GM19463 (cell line): ENCODE measurements around the gene OR52K1.
"Not testable (repeated sequence)": the region's sequence is repeated elsewhere in the genome, so short reads cannot be mapped to it uniquely, and the experiment has no call there.

Experiments used
- ATAC-seq: cut with Tn5 transposase; IDR thresholded peaks from one replicate; pipeline ENCODE4 v1.9.1; 2021; ENCODE audit warnings: mild to moderate bottlenecking, moderate library complexity; ENCODE audit not compliant: unreplicated experiment

Gene OR52K1

DNA sequence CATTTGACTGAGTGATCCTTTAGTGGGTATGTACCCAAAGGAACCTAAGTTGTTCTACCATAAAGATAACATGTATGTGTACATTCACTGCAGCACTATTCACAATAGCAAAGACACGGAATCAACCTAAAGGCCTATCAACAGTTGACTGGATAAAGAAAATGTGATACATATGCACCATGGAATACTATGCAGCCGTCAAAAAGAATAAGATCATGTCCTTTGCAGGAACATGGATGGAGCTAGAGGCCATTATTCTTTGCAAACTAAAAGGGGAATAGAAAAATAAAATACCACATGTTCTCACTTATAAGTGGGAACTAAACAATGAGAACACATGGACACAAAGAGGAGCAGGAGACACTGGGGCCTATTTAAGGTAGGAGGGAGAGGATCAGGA lies 9.0 kb downstream of the OR52K1 start:
- not testable (repeated sequence) for ATAC-seq

DNA sequence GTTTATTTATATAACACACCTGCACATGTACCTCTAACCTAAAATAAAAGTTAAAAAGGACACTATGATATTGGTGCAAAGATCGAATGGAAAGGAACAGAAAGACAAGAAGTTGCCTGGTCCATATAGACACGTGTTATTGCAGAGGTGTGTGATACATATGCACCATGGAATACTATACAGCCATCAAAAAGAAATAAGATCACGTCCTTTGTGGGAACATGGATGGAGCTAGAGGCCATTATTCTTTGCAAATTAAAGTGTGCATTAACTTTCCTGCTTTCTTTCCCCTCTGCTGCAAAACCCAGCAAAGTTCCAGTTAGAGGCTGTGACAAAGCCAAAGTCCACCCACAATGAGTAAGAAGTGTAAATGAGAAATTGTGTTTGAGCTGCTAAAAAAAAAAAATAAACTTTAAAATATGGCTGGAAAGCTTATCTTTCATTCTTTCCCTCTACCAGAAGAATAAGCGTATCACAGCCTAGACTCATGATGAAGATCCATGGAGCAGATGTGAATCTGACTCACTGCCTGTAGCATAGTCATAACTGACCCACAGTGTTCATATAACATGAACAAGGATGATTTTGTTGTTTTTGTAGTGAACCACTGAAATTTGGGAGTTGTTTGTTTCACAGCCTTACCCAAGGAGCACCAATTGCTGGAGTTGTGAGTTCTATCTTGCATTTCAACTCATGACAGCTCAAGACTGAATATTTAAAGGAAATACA lies 9.6 kb downstream of the OR52K1 start:
- ATAC-seq: no peak

DNA sequence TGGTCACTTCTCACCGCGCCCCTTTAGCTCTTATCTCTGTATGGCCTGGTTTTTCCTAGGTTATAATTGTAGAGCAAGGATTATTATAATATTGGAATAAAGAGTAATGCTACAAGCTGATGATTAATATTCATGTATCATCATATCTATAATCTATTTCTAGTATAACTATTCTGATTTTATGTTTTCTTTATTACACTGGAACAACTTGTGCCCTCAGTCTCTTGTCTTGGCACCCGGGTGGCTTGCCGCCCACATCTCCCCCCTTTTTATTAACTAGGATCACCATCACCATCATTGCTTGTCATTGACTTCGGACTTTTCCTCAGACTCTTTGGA lies 11.0 kb downstream of the OR52K1 start:
- no peak for ATAC-seq

DNA sequence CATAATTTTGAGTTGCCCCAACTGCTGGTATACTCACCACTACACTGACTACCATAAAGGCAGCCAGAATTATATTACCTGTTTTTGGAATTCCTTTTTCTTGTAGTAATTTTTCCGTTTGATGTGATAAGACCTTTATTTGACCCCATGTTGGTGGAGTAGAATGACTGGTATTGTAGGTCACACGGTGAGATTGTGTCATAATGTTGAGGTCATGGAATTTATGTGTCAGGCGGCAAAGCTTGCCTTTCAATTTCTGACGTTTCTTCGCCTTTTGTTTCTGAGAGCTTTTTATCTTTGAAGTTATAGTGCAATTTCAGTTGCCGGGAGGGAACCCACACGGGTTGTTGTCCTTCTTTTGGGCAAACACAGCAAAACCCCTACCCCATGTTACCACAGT lies 13.0 kb downstream of the OR52K1 start:
- ATAC-seq: no peak

DNA sequence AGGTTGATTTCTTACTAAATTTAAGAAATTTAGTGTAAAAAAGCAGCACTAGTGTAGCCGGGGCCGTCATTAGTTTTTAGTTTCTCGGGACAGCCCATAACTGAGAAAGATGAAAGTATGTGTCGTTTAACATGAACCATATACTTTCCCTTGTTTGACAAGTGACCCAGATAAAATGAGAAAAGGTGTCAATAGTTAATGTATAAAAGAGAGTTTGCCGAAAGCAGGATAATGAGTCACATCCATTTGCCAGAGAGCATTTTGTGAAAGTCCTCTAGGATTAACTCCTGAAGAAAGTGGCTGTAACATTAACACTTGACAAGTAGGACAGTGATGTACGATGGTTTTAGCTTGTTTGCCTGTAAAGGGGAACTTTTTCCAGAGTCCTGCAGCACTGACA lies 13.5 kb downstream of the OR52K1 start:
- ATAC-seq: no peak

DNA sequence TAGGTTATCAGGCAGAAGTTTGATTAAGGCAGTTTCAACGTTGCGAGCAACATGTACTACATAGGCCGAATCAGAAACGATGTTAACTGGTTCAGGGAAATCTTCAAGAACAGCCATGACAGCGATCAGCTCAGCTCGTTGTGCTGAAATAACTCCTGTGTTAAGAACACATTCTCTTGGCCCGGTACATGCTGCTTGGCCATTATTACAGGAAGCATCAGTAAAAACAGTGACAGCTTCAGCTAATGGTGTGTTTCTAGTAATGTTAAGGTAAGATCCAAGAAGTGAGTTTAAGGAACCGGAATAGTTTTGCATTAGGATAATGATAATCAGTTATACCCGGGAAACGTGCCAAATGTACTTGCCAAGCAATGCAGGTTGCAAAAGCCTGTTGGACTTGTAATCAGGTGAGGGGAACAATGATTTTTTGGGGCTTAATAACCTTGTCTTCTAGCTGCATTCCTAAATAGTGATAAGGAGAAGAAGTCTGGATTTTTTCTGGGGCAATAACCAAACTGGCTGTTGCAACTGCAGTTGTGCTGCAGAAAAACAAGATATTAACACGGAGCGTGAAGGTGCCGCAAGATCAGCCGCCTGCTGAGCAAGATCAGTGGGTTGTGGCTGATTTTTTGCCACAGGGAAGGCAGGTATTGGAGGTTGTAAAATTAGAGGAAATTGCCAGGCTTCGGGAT lies 14.3 kb downstream of the OR52K1 start:
- ATAC-seq: no peak

DNA sequence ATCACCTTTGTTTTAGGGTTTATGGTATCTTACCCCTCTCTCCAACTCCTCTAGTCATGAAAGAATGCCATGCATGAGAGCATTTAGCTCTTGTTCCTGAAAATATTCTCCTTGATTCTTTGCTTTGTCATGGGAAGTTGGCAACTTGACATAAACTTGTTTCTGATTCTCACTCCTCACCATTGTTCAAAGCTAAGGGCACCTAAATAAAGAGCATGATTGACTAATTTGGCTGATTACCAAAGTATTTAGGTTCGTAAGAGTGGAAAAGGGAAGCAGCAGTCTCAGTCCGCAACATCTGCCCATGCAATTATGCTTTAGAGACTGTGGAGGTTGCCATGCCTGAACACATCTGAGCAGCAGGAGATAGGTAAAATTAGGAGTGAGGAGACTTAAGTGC lies 26.4 kb downstream of the OR52K1 start:
- ATAC-seq: no peak

DNA sequence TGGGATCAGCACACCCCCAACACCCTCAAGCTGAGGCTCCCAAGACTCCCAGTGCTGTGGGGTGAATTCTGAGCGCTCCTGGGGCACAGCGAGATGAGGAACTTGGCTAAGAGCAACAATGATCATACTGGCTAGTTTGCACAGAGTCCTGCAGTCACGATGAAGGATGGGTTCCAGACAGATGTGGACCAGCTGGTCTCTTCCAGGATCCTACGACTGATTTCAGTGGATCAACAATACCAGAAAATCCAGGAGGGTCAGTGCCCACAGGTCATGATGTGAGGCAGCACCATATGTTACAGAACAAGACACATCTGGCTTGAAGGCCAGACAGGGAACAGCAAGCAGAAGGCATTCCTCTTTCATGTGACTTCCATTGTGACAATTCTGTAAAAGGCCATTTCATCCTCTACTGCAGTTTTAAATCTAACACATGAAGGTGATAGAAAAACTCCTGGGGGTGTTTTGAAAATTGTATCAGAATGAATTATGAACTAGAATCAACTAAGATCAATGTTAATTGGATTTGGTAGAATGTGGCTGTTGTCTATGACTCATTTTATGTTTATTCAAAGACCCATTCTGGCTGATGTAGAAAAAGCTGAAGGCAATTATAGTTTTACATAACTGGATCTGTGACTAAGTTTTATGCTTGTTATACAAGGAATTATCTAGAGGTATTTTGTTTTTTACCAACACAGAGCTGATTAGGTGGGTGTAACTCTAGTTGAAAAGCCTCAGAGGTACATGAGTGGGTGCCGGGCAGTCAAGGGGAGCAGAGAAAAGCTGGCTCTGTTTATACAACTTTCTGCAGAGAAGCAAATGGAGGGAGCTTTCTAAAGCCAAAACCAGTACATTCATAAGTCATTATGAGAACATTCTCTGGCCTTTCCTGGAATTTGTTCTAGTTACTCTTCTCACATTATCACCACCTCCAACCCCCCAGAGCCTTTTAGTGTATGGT lies 29.1 kb downstream of the OR52K1 start:
- ATAC-seq: no peak

DNA sequence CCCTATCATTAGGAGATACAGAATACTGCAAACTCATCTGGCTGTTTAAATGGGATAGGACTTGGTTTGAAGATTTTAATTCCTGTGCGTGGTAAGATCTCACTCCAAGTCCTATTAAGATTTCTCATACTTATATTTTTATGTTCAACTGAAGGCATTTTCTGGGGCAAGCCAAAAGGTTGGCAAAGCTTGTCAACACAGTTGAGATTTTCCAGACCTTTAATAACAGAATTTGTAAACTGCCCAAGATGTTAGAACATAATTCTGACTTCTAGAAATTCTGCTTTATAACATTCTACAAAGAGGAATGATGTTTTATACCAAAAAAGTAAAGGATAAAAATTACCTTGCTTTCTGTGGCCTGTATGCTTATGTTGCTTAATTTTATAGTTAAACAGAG lies 31.8 kb downstream of the OR52K1 start:
- no peak for ATAC-seq

DNA sequence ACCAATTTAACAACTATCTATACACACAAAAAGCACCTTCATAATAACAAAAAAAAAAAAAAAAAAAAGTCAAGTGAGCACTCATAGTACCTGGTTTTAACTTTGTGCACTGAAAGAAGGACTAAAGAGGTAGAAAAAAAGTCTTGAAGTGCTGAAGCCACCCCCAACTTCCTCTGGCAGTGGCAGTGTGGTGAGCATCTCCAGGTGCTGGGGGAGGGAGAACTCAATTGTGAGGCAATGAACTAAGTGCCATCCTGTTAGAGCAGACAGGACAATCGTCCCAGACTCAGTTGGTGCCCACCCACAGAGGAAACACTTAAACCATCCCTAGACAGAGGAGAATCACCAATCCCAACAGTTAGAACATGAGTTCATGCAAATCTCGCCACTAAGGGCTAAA lies 39.9 kb downstream of the OR52K1 start:
- no peak for ATAC-seq

DNA sequence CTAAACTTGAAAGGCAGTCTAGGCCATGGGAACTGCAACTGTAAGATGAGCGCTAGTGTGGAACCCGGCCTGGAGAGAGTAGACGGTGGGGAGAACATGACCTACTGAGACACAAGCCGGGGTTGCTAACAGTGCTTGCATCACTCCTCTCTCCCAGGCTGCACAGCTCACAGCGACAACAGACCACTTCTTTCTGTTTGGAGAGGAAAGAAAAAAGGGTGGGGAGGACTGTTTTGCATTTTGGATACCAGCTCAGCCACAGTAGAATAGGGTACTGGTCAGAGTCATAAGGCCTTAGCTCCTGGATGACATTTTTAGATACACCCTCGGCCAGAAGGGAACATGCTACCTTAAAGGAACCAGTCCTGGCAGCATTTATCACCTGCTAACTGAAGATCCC lies 40.3 kb downstream of the OR52K1 start:
- no peak for ATAC-seq

DNA sequence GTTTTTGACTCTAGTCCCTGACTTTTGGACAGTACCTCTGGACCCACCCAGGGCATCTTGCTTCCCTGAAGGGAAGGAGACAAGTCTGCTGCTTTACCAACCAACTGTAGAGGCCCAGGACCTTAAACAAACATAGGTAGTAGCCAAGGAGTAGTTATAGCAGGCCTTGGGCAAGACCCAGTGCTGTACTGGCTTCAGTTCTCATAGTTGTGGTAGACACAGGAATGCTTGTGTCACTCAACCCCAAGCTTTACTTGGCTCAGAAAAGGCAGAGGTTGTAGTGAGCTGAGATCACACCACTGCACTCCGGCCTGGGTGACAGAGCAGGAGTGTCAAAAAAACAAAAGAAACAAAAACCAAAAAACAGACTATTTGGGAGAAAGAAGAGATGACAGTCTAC lies 41.2 kb downstream of the OR52K1 start:
- no peak for ATAC-seq

DNA sequence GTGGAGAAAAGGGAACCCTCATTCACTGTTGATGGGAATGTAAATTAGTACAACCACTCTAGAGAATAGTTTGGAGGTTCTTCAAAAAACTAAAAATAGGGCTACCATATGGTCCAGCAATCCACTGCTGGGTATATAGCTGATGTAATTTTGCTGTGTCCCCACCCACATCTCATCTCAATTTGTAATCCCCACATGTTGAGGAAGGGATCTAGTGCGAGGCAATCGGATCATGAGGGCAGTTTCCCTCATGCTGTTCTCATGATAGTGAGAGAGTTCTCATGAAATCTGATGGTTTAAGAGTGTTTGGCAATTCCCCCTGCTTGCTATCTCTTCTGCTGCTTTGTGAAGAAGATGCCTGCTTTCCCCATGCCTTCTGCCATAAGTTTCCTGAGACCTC lies 45.5 kb downstream of the OR52K1 start:
- ATAC-seq: no peak

DNA sequence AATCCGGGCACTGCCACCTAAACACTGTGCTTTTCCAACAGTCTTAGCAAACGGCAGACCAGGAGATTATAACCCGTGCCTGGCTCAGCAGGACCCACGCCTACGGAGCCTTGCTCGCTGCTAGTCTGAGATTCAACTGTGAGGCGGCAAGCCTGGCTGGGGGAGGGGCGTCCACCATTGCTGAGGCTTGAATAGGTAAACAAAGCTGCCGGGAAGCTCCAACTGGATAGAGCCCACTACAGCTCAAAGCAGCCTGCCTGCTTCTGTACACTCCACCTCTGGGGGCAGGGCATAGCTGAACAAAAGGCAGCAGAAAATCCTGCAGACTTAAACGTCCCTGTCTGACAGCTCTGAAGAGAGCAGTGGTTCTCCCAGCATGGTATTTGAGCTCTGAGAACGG lies 49.2 kb downstream of the OR52K1 start:
- ATAC-seq: not testable (repeated sequence)

DNA sequence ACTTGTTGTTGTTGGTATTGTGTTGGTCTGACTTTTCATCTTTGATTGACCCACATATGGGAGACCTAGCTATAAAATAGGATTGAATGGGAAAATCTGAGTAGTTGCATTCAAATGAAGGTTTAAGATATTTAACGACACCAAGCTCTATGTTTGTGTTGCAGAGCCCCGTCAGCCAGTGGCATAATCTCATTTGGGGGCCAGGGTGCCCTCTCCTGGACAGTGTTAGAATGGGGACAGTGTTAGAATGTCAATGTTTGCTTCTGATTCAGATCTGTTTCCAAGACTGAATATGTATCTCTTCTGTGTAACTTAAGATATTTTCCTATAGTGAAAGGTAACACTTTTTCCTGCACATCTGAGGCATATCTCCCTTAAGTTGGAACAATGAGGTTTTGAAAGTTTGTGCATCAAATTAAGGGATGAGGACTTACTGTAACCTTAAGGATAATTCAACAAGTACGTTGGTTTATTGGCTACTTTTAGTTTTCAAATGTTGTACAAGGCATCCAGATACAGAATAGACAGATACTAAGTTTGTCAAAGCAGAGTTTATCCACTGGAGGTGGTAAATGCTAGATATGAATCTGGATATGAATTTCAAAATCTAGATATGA lies 57.3 kb downstream of the OR52K1 start:
- peak; percentile 76 for ATAC-seq

DNA sequence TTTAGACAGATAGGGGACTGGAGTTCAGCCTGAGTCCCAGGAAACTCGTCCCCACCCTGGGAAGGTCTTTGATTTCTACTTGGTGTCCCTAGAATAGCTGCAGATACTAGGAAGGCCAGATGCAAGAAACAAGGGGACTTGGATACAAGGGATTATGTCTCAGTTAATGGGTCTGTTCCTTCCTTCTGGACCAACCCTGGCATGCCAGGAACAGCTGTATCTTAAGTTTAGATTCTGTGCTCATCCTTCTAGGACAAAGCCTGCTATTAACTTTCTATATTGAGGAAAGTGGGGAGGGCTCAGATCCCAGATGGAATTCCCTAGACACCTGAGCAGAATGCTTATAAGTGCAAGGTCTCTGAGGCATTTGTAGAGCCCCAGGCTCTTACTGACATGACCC lies 58.6 kb downstream of the OR52K1 start:
- ATAC-seq: no peak
